ENCODE results near the gene TSFM.

DNA sequence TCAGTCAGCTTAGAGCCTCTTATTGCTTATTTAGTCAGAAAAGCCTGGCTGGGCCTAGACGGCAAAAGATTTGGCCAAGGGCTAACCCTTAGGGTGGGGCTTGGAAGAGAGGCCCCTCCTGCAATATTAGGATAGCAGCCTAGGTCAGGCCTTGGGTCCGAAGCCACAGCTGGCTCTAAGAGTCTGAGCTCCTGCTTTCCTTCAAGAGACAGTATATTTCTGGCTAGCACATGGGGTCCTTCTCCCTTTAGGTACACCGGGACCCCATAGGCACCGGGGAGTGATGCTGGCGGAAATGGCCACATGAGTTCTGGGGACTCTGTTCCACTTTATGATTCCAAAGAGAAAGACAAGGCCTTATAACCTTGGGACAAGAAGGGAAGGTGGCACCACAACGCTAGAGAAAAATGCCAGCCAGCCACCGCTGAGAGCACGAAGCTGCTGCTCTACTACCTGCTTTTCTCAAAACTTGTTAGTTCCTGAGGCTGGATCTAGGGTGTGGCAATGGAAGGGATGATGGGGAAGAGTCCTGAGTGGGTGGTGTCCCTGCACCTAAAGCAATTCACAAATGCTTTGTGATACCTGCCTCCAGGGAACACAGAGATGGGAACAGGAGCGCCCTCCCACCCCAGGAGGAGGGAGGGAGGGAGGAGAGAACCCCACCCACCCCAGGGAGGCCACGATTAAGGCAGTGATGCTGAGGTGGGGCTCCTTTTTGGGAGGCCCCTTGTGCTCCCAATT, 39.1 kb downstream of the TSFM start:
- TF ChIP-seq POLR2A (IDR thresholded peaks at IDR 0.05) = no peak
- TF ChIP-seq, protein P1, sequence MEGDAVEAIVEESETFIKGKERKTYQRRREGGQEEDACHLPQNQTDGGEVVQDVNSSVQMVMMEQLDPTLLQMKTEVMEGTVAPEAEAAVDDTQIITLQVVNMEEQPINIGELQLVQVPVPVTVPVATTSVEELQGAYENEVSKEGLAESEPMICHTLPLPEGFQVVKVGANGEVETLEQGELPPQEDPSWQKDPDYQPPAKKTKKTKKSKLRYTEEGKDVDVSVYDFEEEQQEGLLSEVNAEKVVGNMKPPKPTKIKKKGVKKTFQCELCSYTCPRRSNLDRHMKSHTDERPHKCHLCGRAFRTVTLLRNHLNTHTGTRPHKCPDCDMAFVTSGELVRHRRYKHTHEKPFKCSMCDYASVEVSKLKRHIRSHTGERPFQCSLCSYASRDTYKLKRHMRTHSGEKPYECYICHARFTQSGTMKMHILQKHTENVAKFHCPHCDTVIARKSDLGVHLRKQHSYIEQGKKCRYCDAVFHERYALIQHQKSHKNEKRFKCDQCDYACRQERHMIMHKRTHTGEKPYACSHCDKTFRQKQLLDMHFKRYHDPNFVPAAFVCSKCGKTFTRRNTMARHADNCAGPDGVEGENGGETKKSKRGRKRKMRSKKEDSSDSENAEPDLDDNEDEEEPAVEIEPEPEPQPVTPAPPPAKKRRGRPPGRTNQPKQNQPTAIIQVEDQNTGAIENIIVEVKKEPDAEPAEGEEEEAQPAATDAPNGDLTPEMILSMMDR (IDR thresholded peaks at IDR 0.05 in 4 of 5, conservative IDR thresholded peaks at IDR 0.05 in 1 of 5) = no peak
